Suprapubic skin (tissue), 3 donors: ENCODE measurements around the gene ABCA4.

Experiments used
- CTCF ChIP-seq, 2 donors: fragments of 200-600 bp in 1 of 2; fragments of 450-650 bp in 1 of 2; sonication (generic) in 1 of 2; IDR thresholded peaks; one replicate each; pipeline ENCODE4 v1.5.1; 2016 to 2019; ENCODE audit warnings: antibody characterized with exemption in 2 of 2, mild to moderate bottlenecking in 1 of 2, moderate library complexity in 1 of 2
- POLR2AphosphoS5 ChIP-seq, 3 donors: sonication (generic); formaldehyde crosslinking; IDR thresholded peaks; one replicate each; pipeline ENCODE4 v1.6.1; 2017; ENCODE audit warnings: antibody characterized with exemption in 3 of 3

- TF ChIP-seq POLR2AphosphoS5 (IDR thresholded peaks at IDR 0.05), result no peak
- TF ChIP-seq CTCF (IDR thresholded peaks at IDR 0.05), result no peak
Observed at GRCh38 chr1:94109478-94109877, 11.5 kb downstream of the ABCA4 start.
